ENCODE measurements around the gene IQCK. TPM values are rescaled to one million over a fixed set of nuclear protein-coding genes. Genes with fewer than 3 reads are reported as not detected.

Gene IQCK
- total RNA-seq, 1 experiment from 2014 or later: 24.1 TPM

DNA sequence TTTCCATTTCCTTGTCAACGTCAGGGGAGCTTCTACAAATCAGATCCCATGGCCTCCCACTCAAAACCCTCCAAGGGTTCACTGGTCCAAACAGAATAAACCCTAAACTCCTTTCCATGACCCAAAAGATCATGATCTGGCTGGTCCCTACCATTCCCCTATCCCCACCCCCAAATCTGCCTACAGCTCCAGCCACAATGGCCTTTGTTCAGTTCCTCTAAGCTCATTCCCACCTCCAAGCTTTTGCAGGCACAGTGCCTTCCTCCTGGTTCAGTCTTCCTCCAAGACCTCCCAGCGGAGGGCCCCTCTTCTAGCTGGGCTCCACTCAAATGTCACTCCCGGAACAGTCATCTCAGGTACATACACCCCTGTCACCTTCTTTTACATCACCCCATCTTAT is 164.6 kb downstream of the IQCK start:
- DNase-seq (ENCODE audit: low read depth): no peak
- in situ Hi-C loops (cut with HindIII; ENCODE audit: low pct_unique_long_range_greater_than_20kb, low sequenced_read_pairs): no loop called here

DNA sequence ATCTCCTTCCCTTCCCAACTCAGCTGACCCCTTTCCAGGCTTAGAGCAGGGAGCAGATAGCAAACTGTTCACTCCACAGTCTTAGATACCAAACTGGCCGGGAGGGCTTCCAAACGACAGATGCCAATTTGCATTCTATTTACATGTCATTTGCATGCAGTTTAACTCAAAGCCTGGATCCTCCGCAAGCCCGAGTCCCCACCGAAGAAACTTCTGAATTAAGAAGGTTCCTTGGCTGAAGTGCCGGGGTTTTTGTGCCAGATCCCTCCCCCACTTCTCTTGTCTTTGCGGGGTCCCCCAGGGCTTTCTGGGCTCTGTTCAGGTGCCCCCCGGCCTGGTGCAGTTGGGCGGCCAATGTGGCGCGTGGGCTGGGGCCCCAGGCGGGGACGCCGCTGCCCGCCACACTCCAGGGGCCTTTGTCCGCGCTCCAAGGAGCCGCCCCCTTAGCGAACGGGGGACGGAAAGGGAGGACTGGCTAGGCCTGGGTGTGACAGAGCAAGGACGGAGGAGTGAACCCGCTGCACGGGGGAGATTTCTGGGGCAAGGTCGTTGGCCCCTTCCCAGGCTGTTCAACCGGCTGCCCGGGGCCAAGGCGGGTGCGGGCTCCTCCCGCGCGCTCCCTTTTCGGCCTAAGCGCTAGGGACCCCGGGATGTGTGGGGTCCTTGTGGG is 165.4 kb downstream of the IQCK start:
- no peak for DNase-seq (ENCODE audit: low read depth)
- in situ Hi-C loops (cut with HindIII; ENCODE audit: low pct_unique_long_range_greater_than_20kb, low sequenced_read_pairs): no loop called here

GRCh38 chr16:19883966-19884485 is 166.0 kb downstream of the IQCK start:
- in situ Hi-C loops (cut with HindIII; ENCODE audit: low pct_unique_long_range_greater_than_20kb, low sequenced_read_pairs): no loop called here
- no peak for DNase-seq (ENCODE audit: low read depth)

GRCh38 chr16:19884611-19885450 is 166.8 kb downstream of the IQCK start, which contains the start of gene GPRC5B:
Gene GPRC5B (minus strand): TSS chr16:19884848. CDS start chr16:19872845, 12,003 bp downstream.
- in situ Hi-C loops (cut with HindIII; ENCODE audit: low pct_unique_long_range_greater_than_20kb, low sequenced_read_pairs): no loop called here
- DNase-seq (ENCODE audit: low read depth): peak; percentile 50

DNA sequence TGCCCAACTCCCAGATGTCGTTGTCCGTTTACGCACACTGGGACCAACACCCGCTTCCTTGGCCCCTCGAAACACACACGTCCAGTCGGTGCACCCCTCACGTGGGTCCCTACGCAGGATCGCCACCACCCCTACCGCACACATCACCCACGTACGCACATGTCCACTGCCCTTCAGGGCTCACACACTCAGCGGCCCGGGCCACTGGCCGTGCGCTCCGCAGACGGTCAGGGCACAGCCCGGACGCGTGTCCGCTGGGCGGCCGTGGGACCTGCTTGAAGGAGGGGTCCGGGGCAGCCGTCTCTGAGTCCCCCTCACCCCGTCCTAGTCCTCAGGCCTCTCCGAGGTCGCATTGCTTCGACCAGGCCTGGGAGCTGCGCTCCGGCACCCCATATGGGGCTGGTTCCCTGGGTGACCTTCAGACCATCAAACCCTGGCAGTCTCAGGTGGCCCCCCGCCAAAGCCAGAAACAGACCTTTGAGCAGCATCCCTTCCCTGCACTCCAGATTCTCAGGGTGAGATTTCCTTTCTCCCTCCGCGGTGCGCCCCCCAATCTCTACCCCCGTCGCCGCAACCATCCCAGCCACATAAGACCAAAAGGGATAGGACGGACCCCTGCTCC is 167.5 kb downstream of the IQCK start:
- in situ Hi-C loops (cut with HindIII; ENCODE audit: low pct_unique_long_range_greater_than_20kb, low sequenced_read_pairs): no loop called here
- no peak for DNase-seq (ENCODE audit: low read depth)

DNA sequence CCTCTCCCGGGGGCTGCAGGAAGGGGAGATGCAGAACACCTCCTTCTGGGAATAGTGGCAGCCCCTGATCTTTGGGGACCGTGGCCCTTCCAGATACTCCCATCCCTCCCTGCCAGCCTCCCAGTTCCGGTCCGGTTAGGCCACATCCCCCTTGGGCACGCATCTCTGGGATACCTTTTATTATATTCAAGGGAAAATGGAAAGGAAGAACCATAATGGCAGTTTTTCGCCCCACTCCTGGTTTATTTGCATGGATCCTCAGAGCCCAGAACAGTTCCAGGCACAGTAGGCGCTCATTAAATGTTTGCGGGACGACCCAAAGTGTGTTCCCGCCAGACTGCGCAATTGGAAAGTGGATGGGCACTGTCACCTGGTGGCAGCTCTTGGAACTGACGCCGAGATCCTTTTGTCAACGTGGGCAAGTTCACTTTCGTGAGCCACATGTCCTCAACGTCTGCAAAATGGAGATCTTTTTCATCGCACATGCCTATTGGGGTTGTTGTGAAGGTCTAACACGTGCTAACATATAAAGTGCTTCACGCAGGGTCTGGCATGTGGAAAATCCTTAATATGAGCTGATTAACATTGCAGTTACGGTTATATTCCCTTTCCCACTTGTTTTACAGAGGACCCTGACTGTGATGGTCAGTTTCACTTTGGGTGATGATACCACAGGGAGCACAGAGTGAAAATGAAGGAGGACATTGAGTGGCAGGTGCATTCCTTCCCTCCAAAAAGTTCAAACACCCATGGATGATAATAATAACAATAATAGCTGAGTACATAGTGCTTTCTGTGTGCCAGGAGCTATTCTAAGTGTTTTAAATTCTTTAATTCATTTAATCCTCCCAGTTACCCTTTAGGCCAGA is 168.2 kb downstream of the IQCK start:
- DNase-seq (ENCODE audit: low read depth): peak; percentile 69
- in situ Hi-C loops (cut with HindIII; ENCODE audit: low pct_unique_long_range_greater_than_20kb, low sequenced_read_pairs): no loop called here

- in situ Hi-C loops (cut with HindIII; ENCODE audit: low pct_unique_long_range_greater_than_20kb, low sequenced_read_pairs): no loop called here
- DNase-seq (ENCODE audit: low read depth): no peak
These were observed 170.8 kb downstream of the IQCK start for GRCh38 chr16:19888834-19889233.

DNA sequence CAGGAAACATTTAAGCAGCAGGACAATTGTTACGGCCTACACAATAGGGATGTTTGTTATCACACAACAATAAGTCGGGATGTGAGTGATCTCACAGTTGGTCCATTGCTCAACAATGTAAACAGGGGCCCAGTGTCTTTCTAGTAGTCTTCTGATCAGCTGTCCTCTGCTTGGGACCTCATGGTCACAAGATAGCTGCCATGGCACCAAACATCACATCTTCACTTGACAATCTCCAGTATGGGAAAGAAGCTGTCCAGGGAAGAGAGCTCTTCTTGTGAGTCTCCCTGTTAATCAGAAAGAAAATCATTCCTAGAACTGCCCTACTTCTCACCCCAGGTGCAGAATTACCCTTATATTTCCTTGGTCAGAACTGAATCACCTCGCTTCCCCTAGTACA is 172.8 kb downstream of the IQCK start:
- in situ Hi-C loops (cut with HindIII; ENCODE audit: low pct_unique_long_range_greater_than_20kb, low sequenced_read_pairs): no loop called here
- DNase-seq (ENCODE audit: low read depth): no peak

DNA sequence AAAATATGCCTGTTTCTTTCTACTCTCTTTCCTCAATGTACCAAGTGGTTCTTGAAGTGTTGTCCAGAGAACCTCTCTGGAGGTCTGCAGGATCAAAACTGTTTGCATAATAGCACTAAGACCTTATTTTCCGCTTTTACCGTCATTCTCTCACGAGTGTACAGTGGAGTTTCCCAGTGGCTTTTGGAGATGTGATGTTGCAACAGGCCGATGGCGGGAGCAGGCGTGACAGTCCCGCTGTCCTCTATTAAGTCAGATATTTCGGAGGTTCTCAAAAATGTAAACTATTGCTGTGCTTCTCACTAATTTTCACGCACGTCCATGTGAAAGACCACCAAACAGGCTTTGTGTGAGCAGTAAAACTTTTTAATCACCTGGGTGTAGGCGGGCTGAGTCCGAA is 174.8 kb downstream of the IQCK start:
- no peak for DNase-seq (ENCODE audit: low read depth)
- in situ Hi-C loops (cut with HindIII; ENCODE audit: low pct_unique_long_range_greater_than_20kb, low sequenced_read_pairs): no loop called here

GRCh38 chr16:19894586-19894985 is 176.5 kb downstream of the IQCK start:
- in situ Hi-C loops (cut with HindIII; ENCODE audit: low pct_unique_long_range_greater_than_20kb, low sequenced_read_pairs): no loop called here
- DNase-seq (ENCODE audit: low read depth): no peak

- DNase-seq (ENCODE audit: low read depth): no peak
- in situ Hi-C loops (cut with HindIII; ENCODE audit: low pct_unique_long_range_greater_than_20kb, low sequenced_read_pairs): no loop called here
These were observed 178.9 kb downstream of the IQCK start for GRCh38 chr16:19896951-19897350.

DNA sequence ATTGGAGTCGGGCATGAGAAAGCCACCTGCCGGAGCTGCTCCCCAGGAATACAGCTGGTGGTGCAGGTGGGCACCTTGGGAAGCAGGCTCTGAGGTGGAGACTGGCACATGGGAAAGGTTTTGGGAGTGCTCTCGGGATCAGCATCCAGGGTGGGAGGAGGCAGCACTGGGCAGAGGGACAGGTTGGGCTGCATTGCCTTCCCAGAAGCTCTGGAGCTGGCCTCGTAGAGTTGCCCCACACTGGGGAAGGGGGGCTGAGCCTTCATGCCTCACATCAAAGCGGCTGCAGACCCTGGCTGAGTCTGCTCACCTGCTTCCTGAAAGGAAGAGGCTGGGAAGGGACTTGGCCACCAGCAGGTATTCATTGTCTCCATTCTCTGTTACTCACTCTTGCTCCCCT is 180.1 kb downstream of the IQCK start:
- no peak for DNase-seq (ENCODE audit: low read depth)
- in situ Hi-C loops (cut with HindIII; ENCODE audit: low pct_unique_long_range_greater_than_20kb, low sequenced_read_pairs): no loop called here

DNA sequence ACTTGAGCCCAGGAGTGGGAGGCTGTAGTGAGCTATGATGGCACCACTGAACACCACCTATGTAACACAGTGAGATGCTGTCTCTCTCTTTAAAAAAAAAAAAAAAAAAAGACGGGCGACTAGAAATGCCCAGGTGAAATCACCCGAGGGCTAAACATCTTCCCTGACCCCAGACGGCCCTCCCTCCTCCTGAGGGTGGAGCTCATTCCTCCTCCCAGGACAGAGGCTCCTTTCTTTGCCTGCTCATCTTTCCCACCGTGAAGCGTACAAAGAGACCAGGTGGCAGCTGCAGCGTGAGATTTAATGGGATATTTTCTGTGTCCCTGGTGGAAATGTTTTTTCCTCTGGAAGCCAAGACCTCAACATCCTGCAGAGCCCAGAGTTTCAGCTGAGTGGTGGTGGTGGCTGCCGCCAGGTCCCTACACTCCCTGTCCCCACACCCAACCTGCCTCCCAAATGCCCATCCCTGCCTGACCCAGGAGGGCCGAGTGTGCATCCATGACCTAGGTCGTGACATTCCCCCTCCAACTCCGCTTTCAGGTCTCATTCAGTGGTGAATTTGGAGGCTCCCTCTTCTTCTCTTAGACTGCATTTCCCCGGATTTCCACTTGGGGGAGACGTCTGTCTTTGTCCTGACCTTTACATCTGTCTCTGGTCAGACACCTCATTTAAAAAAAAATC is 181.0 kb downstream of the IQCK start:
- in situ Hi-C loops (cut with HindIII; ENCODE audit: low pct_unique_long_range_greater_than_20kb, low sequenced_read_pairs): no loop called here
- peak; percentile 61 for DNase-seq (ENCODE audit: low read depth)

DNA sequence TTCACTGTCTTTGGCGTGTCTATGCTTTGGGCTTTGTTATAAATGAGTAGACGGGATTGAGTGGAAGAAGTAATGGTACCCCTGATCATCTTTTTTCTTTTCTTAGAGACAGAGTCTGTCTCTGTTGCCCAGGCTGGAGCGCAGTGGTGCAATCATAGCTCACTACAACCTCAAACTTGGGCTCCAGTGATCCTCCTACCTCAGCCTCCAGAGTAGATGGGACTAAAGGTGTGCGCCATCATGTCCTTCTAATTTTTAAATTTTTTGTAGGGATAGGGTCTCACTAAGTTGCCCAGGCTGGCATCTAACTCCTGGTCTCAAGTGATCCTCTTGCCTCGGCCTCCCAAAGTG is 181.5 kb downstream of the IQCK start:
- no peak for DNase-seq (ENCODE audit: low read depth)
- in situ Hi-C loops (cut with HindIII; ENCODE audit: low pct_unique_long_range_greater_than_20kb, low sequenced_read_pairs): no loop called here

DNA sequence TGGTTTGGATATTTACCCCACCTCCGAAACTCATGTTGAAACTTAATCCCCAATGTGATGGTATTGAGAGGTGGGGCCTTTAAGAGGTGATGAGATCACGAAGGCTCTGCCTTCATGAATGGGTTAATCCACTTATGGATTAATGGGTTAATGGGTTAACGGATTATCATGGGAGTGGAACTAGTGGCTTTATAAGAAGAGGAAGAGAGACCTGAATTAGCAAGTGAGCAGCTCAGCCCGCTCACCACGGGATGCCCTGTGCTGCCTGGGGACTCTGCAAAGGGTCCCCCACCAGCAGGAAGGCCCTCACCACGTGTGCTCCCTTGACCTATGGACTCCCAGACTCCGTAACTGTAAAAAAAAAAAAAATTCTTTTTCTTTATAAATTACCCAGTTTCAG is 183.1 kb downstream of the IQCK start:
- no peak for DNase-seq (ENCODE audit: low read depth)
- in situ Hi-C loops (cut with HindIII; ENCODE audit: low pct_unique_long_range_greater_than_20kb, low sequenced_read_pairs): no loop called here

DNA sequence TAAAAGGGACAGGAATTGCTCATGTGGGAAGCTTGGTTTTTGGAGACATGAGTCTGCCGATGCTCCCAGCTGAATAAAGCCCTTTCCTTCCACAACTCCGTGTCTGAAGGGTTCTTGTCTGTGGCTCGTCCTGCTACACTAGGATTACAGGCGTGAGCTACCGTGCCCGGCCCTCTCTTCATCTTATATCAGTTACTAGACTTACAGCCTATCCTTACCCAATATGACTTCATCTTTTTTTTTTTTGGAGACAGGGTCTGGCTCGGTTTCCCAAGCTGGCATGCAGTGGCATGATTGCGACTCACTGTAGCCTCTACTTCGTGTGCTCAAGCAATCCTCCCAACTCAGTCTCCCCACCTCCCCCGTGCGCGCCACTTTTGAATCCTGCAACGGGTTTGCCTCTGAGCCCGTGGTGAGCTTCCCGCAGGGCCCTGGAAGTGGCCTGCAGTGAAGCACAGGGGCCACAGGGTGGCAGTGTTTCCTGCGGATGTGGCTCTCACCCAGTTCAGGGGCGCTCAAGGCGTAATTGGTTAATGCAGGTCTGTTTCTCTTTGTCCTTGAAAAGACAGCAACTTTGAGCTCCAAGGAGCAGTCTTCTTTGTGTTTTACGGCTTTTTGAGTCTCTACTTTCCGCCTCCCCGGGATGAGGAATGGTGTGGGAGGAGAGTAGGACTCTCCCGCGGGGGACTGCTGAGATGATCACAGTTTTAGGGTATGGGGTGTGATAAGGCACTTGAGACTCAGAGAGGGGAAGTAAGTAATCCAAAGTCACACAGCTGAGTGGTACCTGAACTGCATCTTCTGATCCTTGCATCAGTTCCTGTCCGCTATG is 189.3 kb downstream of the IQCK start:
- in situ Hi-C loops (cut with HindIII; ENCODE audit: low pct_unique_long_range_greater_than_20kb, low sequenced_read_pairs): no loop called here
- peak; percentile 61 for DNase-seq (ENCODE audit: low read depth)
